ENCODE measurements around the gene GSTCD.

Gene GSTCD

GRCh38 chr4:105895583-105896460 lies 187.2 kb downstream of the GSTCD start:
- DNase-seq = no peak

- DNase-seq = no peak
These were observed 187.9 kb downstream of the GSTCD start for GRCh38 chr4:105896461-105896942.

All from fibroblast of skin of right biceps (primary cell).